Sigmoid colon (tissue), 4 donors: ENCODE results near the gene TM4SF1.

Source experiments
- EP300 ChIP-seq, 4 donors: sonication (generic); formaldehyde crosslinking; IDR thresholded peaks; one replicate each; pipeline ENCODE4 v1.6.1; 2017; ENCODE audit warnings: antibody characterized with exemption in 4 of 4
- POLR2A ChIP-seq, 2 donors: fragments of 450-650 bp; IDR thresholded peaks; one replicate each; pipeline ENCODE4 v1.6.1; 2016; ENCODE audit warnings: antibody characterized with exemption in 2 of 2, mild to moderate bottlenecking in 2 of 2, moderate library complexity in 2 of 2
- POLR2AphosphoS5 ChIP-seq, 4 donors: sonication (generic); formaldehyde crosslinking; IDR thresholded peaks; one replicate each; pipeline ENCODE4 v1.6.1; 2017; ENCODE audit warnings: antibody characterized with exemption in 4 of 4
- TF ChIP-seq, protein P1 (sequence below), 4 experiments: fragments of 450-650 bp in 3 of 4; fragments of 200-600 bp in 1 of 4; IDR thresholded peaks; one replicate each; pipeline ENCODE4 v1.5.1; 2016 to 2019; ENCODE audit warnings: antibody characterized with exemption in 4 of 4, mild to moderate bottlenecking in 3 of 4, moderate library complexity in 2 of 4

DNA sequence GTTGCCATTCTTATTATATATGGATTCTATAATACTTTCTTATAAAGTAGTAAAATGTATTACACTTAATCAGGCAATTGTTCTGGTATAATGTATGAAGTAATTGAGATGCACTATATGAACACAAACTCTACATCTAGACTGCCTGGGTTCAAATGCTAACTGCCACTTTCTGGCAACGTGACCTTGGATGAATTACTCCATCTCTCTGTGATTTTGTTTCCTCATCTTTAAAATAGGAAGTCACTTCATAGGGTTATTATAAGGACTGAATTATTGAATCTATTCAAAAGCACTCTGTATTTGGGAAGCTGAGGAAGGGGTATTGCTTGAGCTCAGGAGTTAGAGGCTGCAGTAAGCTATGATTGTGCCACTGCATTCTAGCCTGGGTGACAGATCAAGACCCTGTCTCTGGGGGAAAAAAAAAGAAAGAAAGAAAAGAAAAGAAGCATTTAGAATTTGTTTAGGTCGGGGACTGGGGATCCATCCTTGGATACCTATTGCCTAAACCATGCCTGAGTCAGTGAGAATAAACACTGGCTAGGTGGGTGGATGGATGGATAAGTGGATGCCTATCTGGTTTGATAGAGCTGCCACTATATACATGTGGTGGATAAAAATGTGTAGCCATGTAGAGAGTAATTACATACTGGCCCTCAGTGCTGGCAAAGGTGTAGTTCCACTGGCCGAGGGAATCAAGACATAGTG lies 2.5 kb downstream of the TM4SF1 start:
- TF ChIP-seq, protein P1, sequence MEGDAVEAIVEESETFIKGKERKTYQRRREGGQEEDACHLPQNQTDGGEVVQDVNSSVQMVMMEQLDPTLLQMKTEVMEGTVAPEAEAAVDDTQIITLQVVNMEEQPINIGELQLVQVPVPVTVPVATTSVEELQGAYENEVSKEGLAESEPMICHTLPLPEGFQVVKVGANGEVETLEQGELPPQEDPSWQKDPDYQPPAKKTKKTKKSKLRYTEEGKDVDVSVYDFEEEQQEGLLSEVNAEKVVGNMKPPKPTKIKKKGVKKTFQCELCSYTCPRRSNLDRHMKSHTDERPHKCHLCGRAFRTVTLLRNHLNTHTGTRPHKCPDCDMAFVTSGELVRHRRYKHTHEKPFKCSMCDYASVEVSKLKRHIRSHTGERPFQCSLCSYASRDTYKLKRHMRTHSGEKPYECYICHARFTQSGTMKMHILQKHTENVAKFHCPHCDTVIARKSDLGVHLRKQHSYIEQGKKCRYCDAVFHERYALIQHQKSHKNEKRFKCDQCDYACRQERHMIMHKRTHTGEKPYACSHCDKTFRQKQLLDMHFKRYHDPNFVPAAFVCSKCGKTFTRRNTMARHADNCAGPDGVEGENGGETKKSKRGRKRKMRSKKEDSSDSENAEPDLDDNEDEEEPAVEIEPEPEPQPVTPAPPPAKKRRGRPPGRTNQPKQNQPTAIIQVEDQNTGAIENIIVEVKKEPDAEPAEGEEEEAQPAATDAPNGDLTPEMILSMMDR (IDR thresholded peaks at IDR 0.05) = no peak
- TF ChIP-seq POLR2AphosphoS5 (IDR thresholded peaks at IDR 0.05) (no peak), EP300 (IDR thresholded peaks at IDR 0.05) (no peak), POLR2A (IDR thresholded peaks at IDR 0.05) (no peak)
